Measurements from ENCODE around the gene PWWP3B. TPM values are rescaled to one million over a fixed set of nuclear protein-coding genes. Genes with fewer than 3 reads are reported as not detected.

Gene PWWP3B
- 3.8 TPM in 1 of 2 replicates, not detected in the other for polyA plus RNA-seq

GRCh38 chrX:106168107-106168506 is at the start of gene PWWP3B:
PWWP3B (plus strand) TSS chrX:106168305; CDS start chrX:106205433, 37,128 bp downstream.

Other genes with a start within 250 kb of the PWWP3B start
- gene SERPINA7, start 129.6 kb upstream of the PWWP3B start, polyA plus RNA-seq: not detected in 2 replicates

All from Purkinje cell (primary cell).